Liver (tissue), 9 donors: ENCODE data around the gene COA8. TPM values are rescaled to one million over a fixed set of nuclear protein-coding genes. Genes with fewer than 3 reads are reported as not detected.

Source experiments
- DNase-seq: peaks from one replicate; pipeline ENCODE4 v3.0.0-alpha.2; 2017; ENCODE audit warnings: low spot score
- H3K27ac ChIP-seq, 2 donors: one replicate each; pipeline ENCODE4 v1.7.0; 2013; ENCODE audit warnings: inconsistent platforms in 2 of 2, low read length in 2 of 2, control low read depth in 1 of 2, low read depth in 1 of 2, mild to moderate bottlenecking in 1 of 2
- H3K27me3 ChIP-seq, 4 donors: one replicate each; pipeline versions ENCODE4 v1.6.1 to v1.7.0; 2013; ENCODE audit warnings: low read length in 3 of 4, inconsistent platforms in 1 of 4, mild to moderate bottlenecking in 1 of 4, moderate library complexity in 1 of 4; ENCODE audit not compliant: control insufficient read depth in 4 of 4, insufficient read depth in 4 of 4
- H3K36me3 ChIP-seq, 4 donors: one replicate each; pipeline versions ENCODE4 v1.6.1 to v1.7.0; 2013; ENCODE audit warnings: low read length in 3 of 4, mild to moderate bottlenecking in 3 of 4, low read depth in 1 of 4, moderate library complexity in 1 of 4; ENCODE audit not compliant: control insufficient read depth in 4 of 4, insufficient read depth in 3 of 4
- H3K4me1 ChIP-seq, 4 donors: one replicate each; pipeline versions ENCODE4 v1.6.1 to v1.7.0; 2013; ENCODE audit warnings: low read length in 3 of 4, mild to moderate bottlenecking in 3 of 4, moderate library complexity in 1 of 4; ENCODE audit not compliant: control insufficient read depth in 4 of 4, insufficient read depth in 4 of 4
- H3K4me3 ChIP-seq, 3 donors: one replicate each; pipeline versions ENCODE4 v1.6.1 to v1.7.0; 2013; ENCODE audit warnings: low read length in 3 of 3, control low read depth in 1 of 3, low read depth in 1 of 3, mild to moderate bottlenecking in 1 of 3
- H3K9ac ChIP-seq, 2 donors: one replicate each; pipeline ENCODE4 v1.7.0; 2013; ENCODE audit warnings: low read length in 2 of 2, mild to moderate bottlenecking in 2 of 2, moderate library complexity in 2 of 2, control low read depth in 1 of 2, low read depth in 1 of 2
- H3K9me3 ChIP-seq, 4 donors: one replicate each; pipeline versions ENCODE4 v1.6.1 to v1.7.0; 2013; ENCODE audit warnings: low read length in 3 of 4; ENCODE audit not compliant: control insufficient read depth in 4 of 4
- ATF3 ChIP-seq: IDR thresholded peaks from 2 replicates; pipeline ENCODE4 v1.6.1; 2016; ENCODE audit warnings: antibody characterized with exemption
- CTCF ChIP-seq: fragments of 150-350 bp; IDR thresholded peaks from 2 replicates; pipeline ENCODE4 v1.5.1; 2017; ENCODE audit warnings: improper control_type of control experiment, low read depth, low read length; ENCODE audit not compliant: missing input control
- EGR1 ChIP-seq, 2 donors: IDR thresholded peaks; 2 replicates each; pipeline ENCODE4 v1.6.1; 2016 to 2018; ENCODE audit warnings: antibody characterized with exemption in 2 of 2, low read depth in 2 of 2
- FOXA1 ChIP-seq: IDR thresholded peaks from 2 replicates; pipeline ENCODE4 v1.6.1; 2016; ENCODE audit warnings: antibody characterized with exemption
- FOXA2 ChIP-seq: IDR thresholded peaks from 2 replicates; pipeline ENCODE4 v1.6.1; 2016; ENCODE audit warnings: antibody characterized with exemption
- GABPA ChIP-seq, 2 donors: IDR thresholded peaks in 1 of 2; conservative IDR thresholded peaks in 1 of 2; 2 replicates each; pipeline ENCODE4 v1.6.1; 2016; ENCODE audit warnings: antibody characterized with exemption in 2 of 2, mild to moderate bottlenecking in 1 of 2, moderate library complexity in 1 of 2
- HNF4A ChIP-seq, 2 donors: conservative IDR thresholded peaks; 2 replicates each; pipeline ENCODE4 v1.6.1; 2016; ENCODE audit warnings: antibody characterized with exemption in 2 of 2, mild to moderate bottlenecking in 2 of 2
- MAX ChIP-seq: IDR thresholded peaks from 2 replicates; pipeline ENCODE4 v1.6.1; 2016; ENCODE audit warnings: antibody characterized with exemption
- NR2F2 ChIP-seq: IDR thresholded peaks from 2 replicates; pipeline ENCODE4 v1.6.1; 2016; ENCODE audit warnings: antibody characterized with exemption
- RAD21 ChIP-seq, 2 donors: IDR thresholded peaks; 2 replicates each; pipeline ENCODE4 v1.6.1; 2016; ENCODE audit warnings: antibody characterized with exemption in 2 of 2, mild to moderate bottlenecking in 2 of 2
- REST ChIP-seq: IDR thresholded peaks from 2 replicates; pipeline ENCODE4 v1.6.1; 2016; ENCODE audit warnings: antibody characterized with exemption, mild to moderate bottlenecking
- RXRA ChIP-seq, 2 donors: IDR thresholded peaks; 2 replicates each; pipeline ENCODE4 v1.6.1; 2017 to 2018; ENCODE audit warnings: antibody characterized with exemption in 2 of 2, mild to moderate bottlenecking in 1 of 2
- SP1 ChIP-seq: IDR thresholded peaks from 2 replicates; pipeline ENCODE4 v1.6.1; 2018; ENCODE audit warnings: antibody characterized with exemption, mild to moderate bottlenecking
- YY1 ChIP-seq: IDR thresholded peaks from 2 replicates; pipeline ENCODE4 v1.6.1; 2016; ENCODE audit warnings: antibody characterized with exemption, mild to moderate bottlenecking
- ZBTB33 ChIP-seq: IDR thresholded peaks from 2 replicates; pipeline ENCODE4 v1.6.1; 2016; ENCODE audit warnings: antibody characterized with exemption
- WGBS: extraction: QIAGEN DNeasy Blood & Tissue Kit; methylation state at CpG from one replicate; pipeline ENCODE4 v1.1.7; 2013; 5-methylcytosine and 5-hydroxymethylcytosine counted together
- polyA plus RNA-seq, 2 donors: library from polyadenylated mRNA; stranded (reverse) in 1 of 2; unstranded in 1 of 2; fragments of 200-250 nt in 1 of 2; fragments of >200 nt in 1 of 2; fragmentation: Nextera tagmentation in 1 of 2; extraction: Ambion mirVana in 1 of 2; gene quantifications; one replicate each; pipeline versions ENCODE4 v1.2.1 to v1.2.3, GENCODE V29; 2013 to 2015
- total RNA-seq, 2 donors: library from RNA; depleted of rRNA; stranded (reverse); fragments of >200 nt; gene quantifications; one replicate each; pipeline ENCODE4 v1.2.3, GENCODE V29; 2014
- donor health status: healthy.
- donor health status: healthy.
- donor health status: healthy.
- donor health status: healthy.
- donor health status: healthy.

Gene COA8
- total and polyA plus RNA-seq, 4 donors = 8.3 to 35.5 (median 17.0) TPM

GRCh38 chr14:103516426-103517173, 46.2 kb upstream of the COA8 start:
- no peak overlapping the region for H3K9ac ChIP-seq

GRCh38 chr14:103517174-103517566, 45.6 kb upstream of the COA8 start:
- no peak overlapping the region for H3K27ac ChIP-seq
- H3K4me1 ChIP-seq = peaks cover 0 to 27% (median 18%) of the 10 kb centered on the region in 4 donors

More at GRCh38 chr14:103516426-103517173, 46.2 kb upstream of the COA8 start:
- no peak for TF ChIP-seq RAD21 (IDR thresholded peaks at IDR 0.05)
- TF ChIP-seq RXRA (IDR thresholded peaks at IDR 0.05) = no peak
- no peak for TF ChIP-seq GABPA (IDR thresholded peaks at IDR 0.05 in 1 of 2, conservative IDR thresholded peaks at IDR 0.05 in 1 of 2)
- TF ChIP-seq ATF3 = no peak
- DNase-seq = no peak
- Histone ChIP-seq H3K36me3 (peaks cover 0 to 2% (median 0%) of the 10 kb centered on the region in 4 donors), H3K4me3 (no peak overlapping the region), H3K9me3 (no peaks in the 10 kb centered on the region), H3K4me1 (peaks cover 0 to 24% (median 14%) of the 10 kb centered on the region in 4 donors), H3K27ac (no peak overlapping the region), H3K27me3 (no peaks in the 10 kb centered on the region)
- 75% methylated on average over 10 of the region's 10 CpGs for WGBS

GRCh38 chr14:103517721-103518421, 44.9 kb upstream of the COA8 start:
- 47% methylated on average over 20 of the region's 20 CpGs for WGBS
- H3K4me3 ChIP-seq = no peak overlapping the region
- H3K9ac ChIP-seq = no peak overlapping the region
- no peak for DNase-seq
- H3K27me3 ChIP-seq = no peaks in the 10 kb centered on the region
- no peak overlapping the region for H3K27ac ChIP-seq
- peaks cover 2 to 34% (median 22%) of the 10 kb centered on the region in 4 donors for H3K4me1 ChIP-seq
- no peaks in the 10 kb centered on the region for H3K9me3 ChIP-seq
- no peaks in the 10 kb centered on the region for H3K36me3 ChIP-seq
- TF ChIP-seq GABPA (IDR thresholded peaks at IDR 0.05 in 1 of 2, conservative IDR thresholded peaks at IDR 0.05 in 1 of 2) (no peak), HNF4A (conservative IDR thresholded peaks at IDR 0.05) (no peak), ZBTB33 (no peak), EGR1 (IDR thresholded peaks at IDR 0.05; ENCODE audit: low read depth in 2 of 2) (no peak), REST (no peak), CTCF (no peak), YY1 (no peak), FOXA1 (no peak), NR2F2 (no peak), RAD21 (IDR thresholded peaks at IDR 0.05) (no peak), FOXA2 (no peak), MAX (no peak), ATF3 (no peak), SP1 (no peak)

More at GRCh38 chr14:103517174-103517566, 45.6 kb upstream of the COA8 start:
- peaks cover 0 to 2% (median 0%) of the 10 kb centered on the region in 4 donors for H3K36me3 ChIP-seq
- TF ChIP-seq ATF3 = no peak
- no peak for TF ChIP-seq HNF4A (conservative IDR thresholded peaks at IDR 0.05)
- DNase-seq = no peak
- H3K9me3 ChIP-seq = no peaks in the 10 kb centered on the region
- no peak overlapping the region for H3K4me3 ChIP-seq
- H3K9ac ChIP-seq = no peak overlapping the region
- H3K27me3 ChIP-seq = no peaks in the 10 kb centered on the region
- WGBS = 89% methylated on average over 10 of the region's 10 CpGs
